PC-3 (cell line): ENCODE measurements around the gene FOXO6. TPM values are rescaled to one million over a fixed set of nuclear protein-coding genes. Genes with fewer than 3 reads are reported as not detected.

ENCODE experiments used
- ATAC-seq: fragments of 200-7000 bp; cut with Tn5 transposase; 2 replicates; pipeline ENCODE4 v1.9.1; 2020; ENCODE audit warnings: mild to moderate bottlenecking, moderate library complexity
- BruUV-seq: library from RNA; stranded (reverse); fragments of 400-500 nt; replicated peaks from 2 replicates; lab custom pipeline; 2021; lab: Mats Ljungman, UMichigan
- CTCF ChIA-PET: fragments of 300-600 bp; sonication (Branson Sonifier 250); formaldehyde crosslinking; loops from one replicate; lab custom pipeline; 2022; ENCODE audit warnings: antibody characterized with exemption; lab: Charles Lee
- POLR2A ChIA-PET: fragments of 300-600 bp; sonication (Branson Sonifier 250); formaldehyde crosslinking; loops from one replicate; lab custom pipeline; 2022; ENCODE audit warnings: antibody characterized with exemption; ENCODE audit not compliant: unreplicated experiment; lab: Charles Lee
- DNase-seq: peaks from one replicate; pipeline ENCODE4 v3.0.0-alpha.2; 2015
- H2AFZ ChIP-seq: fragments of 300-600 bp; sonication (generic); 2 replicates; pipeline ENCODE4 v1.6.0; 2016; ENCODE audit warnings: antibody characterized with exemption, low read length
- H3F3A ChIP-seq: fragments of 300-600 bp; sonication (generic); one replicate; pipeline ENCODE4 v1.6.0; 2017; ENCODE audit warnings: antibody characterized with exemption, low read length, control low read depth, mild to moderate bottlenecking; ENCODE audit not compliant: unreplicated experiment
- H3K27ac ChIP-seq: fragments of 300-600 bp; sonication (generic); 2 replicates; pipeline ENCODE4 v1.5.1; 2016; ENCODE audit warnings: mild to moderate bottlenecking, low read length
- H3K27me3 ChIP-seq: fragments of 300-600 bp; sonication (generic); 2 replicates; pipeline ENCODE4 v1.6.1; 2016; ENCODE audit warnings: low read length, mixed read lengths
- H3K36me3 ChIP-seq: fragments of 300-600 bp; sonication (generic); 2 replicates; pipeline ENCODE4 v1.6.1; 2016; ENCODE audit warnings: low read depth, mixed run types, low read length, mixed read lengths
- H3K4me1 ChIP-seq: fragments of 300-600 bp; sonication (generic); 2 replicates; pipeline ENCODE4 v1.5.1; 2016; ENCODE audit warnings: low read length; ENCODE audit not compliant: insufficient read depth
- H3K4me2 ChIP-seq: fragments of 300-600 bp; sonication (generic); 2 replicates; pipeline ENCODE4 v1.6.0; 2016; ENCODE audit warnings: low read length
- H3K4me3 ChIP-seq: fragments of 300-600 bp; sonication (generic); 2 replicates; pipeline ENCODE4 v1.5.1; 2016; ENCODE audit warnings: mild to moderate bottlenecking, low read length, mixed read lengths
- H3K79me2 ChIP-seq: fragments of 300-600 bp; sonication (generic); 2 replicates; pipeline ENCODE4 v1.6.1; 2017; ENCODE audit warnings: low read length, mixed read lengths
- H3K9ac ChIP-seq: fragments of 300-600 bp; sonication (generic); 2 replicates; pipeline ENCODE4 v1.6.0; 2016; ENCODE audit warnings: mild to moderate bottlenecking, low read length
- H3K9me2 ChIP-seq: fragments of 300-600 bp; sonication (generic); replicated peaks from 2 replicates; pipeline ENCODE4 v1.6.1; 2016; ENCODE audit warnings: mixed run types, low read length, mixed read lengths
- H3K9me3 ChIP-seq: fragments of 300-600 bp; sonication (generic); 2 replicates; pipeline ENCODE4 v1.6.1; 2016; ENCODE audit warnings: low read length, mixed read lengths
- H4K20me1 ChIP-seq: fragments of 300-600 bp; sonication (generic); 2 replicates; pipeline ENCODE4 v1.6.1; 2016; ENCODE audit warnings: low read length, mixed read lengths
- EZH2 ChIP-seq: fragments of 300-600 bp; sonication (generic); IDR thresholded peaks from one replicate; pipeline ENCODE4 v1.6.1; 2017; ENCODE audit warnings: antibody characterized with exemption, mild to moderate bottlenecking, low read length; ENCODE audit not compliant: unreplicated experiment
- EZH2phosphoT487 ChIP-seq: fragments of 300-600 bp; sonication (generic); IDR thresholded peaks from 2 replicates; pipeline ENCODE4 v1.6.1; 2018; ENCODE audit warnings: mild to moderate bottlenecking, antibody characterized with exemption, low read length, borderline replicate concordance
- intact Hi-C: fragments of 100-400 bp; cut with micrococcal nuclease; formaldehyde crosslinking; loops from 2 replicates; pipeline ENCODE4 v1.9.0; 2023
- total RNA-seq: library from RNA; depleted of rRNA; stranded (reverse); fragments of >200 nt; gene quantifications from 2 replicates; pipeline ENCODE4 v1.2.3, GENCODE V29; 2014
- TF ChIP-seq, protein P1 (sequence below): fragments of 300-600 bp; sonication (generic); conservative IDR thresholded peaks from 2 replicates; pipeline ENCODE4 v1.5.1; 2017; ENCODE audit warnings: antibody characterized with exemption, low read depth, mild to moderate bottlenecking, low read length

The FOXO6 gene
- total RNA-seq, 1 experiment from 2014 or later: 1.2 TPM

DNA sequence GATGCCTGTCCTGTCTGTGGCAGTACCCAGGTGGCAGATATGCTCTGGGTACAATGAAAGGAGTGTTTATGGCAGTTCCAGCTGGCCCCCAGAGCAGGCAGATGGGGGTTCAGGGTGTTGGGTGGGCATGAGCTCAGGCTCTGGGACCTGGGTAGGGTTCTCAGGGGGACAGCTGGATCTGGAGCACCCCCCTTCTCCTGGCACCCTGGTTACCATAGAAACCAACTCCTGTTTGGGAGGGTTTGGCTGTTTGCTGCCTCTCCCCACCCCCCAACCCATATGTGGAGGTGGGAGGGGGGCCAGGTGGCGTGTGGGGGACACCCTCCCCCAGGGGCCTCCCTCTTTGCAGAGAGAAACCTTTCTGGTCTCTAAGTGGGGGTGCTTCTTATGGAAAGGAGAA is 7.1 kb downstream of the FOXO6 start:
- Histone ChIP-seq H3K4me2 (no peak overlapping the region), H4K20me1 (no peaks in the 10 kb centered on the region), H2AFZ (no peak overlapping the region), H3K9me2 (no peaks in the 10 kb centered on the region), H3K9me3 (no peaks in the 10 kb centered on the region), H3K9ac (no peak overlapping the region), H3K27me3 (peaks cover 6% of the 10 kb centered on the region; the same call in 1 of the 2 replicates), H3K4me1 (peaks cover 12% of the 10 kb centered on the region; the same call in 1 of the 2 replicates), H3F3A (no peaks in the 10 kb centered on the region), H3K36me3 (no peaks in the 10 kb centered on the region), H3K27ac (no peak overlapping the region), H3K4me3 (no peak overlapping the region), H3K79me2 (no peaks in the 10 kb centered on the region)
- no peak for TF ChIP-seq EZH2phosphoT487
- TF ChIP-seq EZH2: no peak
- TF ChIP-seq, protein P1, sequence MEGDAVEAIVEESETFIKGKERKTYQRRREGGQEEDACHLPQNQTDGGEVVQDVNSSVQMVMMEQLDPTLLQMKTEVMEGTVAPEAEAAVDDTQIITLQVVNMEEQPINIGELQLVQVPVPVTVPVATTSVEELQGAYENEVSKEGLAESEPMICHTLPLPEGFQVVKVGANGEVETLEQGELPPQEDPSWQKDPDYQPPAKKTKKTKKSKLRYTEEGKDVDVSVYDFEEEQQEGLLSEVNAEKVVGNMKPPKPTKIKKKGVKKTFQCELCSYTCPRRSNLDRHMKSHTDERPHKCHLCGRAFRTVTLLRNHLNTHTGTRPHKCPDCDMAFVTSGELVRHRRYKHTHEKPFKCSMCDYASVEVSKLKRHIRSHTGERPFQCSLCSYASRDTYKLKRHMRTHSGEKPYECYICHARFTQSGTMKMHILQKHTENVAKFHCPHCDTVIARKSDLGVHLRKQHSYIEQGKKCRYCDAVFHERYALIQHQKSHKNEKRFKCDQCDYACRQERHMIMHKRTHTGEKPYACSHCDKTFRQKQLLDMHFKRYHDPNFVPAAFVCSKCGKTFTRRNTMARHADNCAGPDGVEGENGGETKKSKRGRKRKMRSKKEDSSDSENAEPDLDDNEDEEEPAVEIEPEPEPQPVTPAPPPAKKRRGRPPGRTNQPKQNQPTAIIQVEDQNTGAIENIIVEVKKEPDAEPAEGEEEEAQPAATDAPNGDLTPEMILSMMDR: no peak
- no peak for DNase-seq
- ATAC-seq: no peak
- ChIA-PET CTCF (no interaction called here), POLR2A (no interaction called here)
- intact Hi-C loops: no loop called here
- no TSS peak for BruUV-seq

DNA sequence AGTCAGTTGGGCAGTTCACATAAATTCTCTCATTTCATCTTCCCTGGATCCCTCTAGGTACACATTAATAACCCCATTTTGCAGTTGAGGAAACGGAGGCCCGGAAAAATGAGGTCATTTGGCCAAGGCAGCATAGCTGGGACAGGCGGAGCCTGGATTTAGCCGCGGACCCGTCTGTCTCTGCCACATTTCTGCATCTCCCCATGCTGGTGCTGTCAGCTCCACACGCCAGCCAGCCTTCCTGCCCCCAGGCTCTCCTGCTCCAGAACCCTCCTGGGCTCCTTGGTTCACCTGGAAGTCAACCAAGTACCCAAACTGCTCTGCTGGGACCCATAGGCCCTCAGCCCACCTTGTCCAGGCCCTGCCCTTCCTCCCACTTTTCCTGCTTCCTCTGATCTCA is 7.6 kb downstream of the FOXO6 start:
- Histone ChIP-seq H3K4me1 (peaks cover 12% of the 10 kb centered on the region; the same call in 1 of the 2 replicates), H3K9ac (no peak overlapping the region), H3F3A (no peaks in the 10 kb centered on the region), H4K20me1 (no peaks in the 10 kb centered on the region), H3K4me3 (no peak overlapping the region), H3K9me2 (no peaks in the 10 kb centered on the region), H3K9me3 (no peaks in the 10 kb centered on the region), H3K27ac (no peak overlapping the region), H2AFZ (no peak overlapping the region), H3K79me2 (no peaks in the 10 kb centered on the region), H3K4me2 (no peak overlapping the region), H3K27me3 (peaks cover 6% of the 10 kb centered on the region; the same call in 1 of the 2 replicates), H3K36me3 (no peaks in the 10 kb centered on the region)
- DNase-seq (no peak), ATAC-seq (no peak)
- CTCF ChIA-PET: no interaction called here
- POLR2A ChIA-PET: no interaction called here
- TF ChIP-seq, protein P1: no peak
- TF ChIP-seq EZH2 (no peak), EZH2phosphoT487 (no peak)
- intact Hi-C loops: no loop called here
- BruUV-seq: no TSS peak

DNA sequence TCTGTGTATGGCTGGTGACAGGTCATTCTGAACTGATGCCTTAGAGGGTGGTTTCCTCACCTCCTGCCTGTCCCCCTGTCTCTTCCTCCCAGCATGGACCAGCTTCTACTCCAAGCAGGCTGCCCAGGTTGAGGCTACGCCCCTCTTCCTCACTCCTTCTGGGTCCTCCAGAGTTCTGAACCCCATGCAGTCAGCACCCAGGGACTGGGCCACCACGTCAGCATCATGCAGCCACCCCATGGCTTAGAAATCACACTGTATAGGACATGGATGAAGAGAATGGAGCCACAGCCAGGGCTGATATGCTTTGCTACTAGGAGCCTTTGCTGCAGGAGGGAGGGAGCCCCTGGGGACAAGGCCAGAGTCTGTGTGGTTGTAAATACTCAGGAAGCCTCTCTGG is 8.3 kb downstream of the FOXO6 start:
- Histone ChIP-seq H3K4me1 (peaks cover 12% of the 10 kb centered on the region; the same call in 1 of the 2 replicates), H4K20me1 (no peaks in the 10 kb centered on the region), H3K27ac (no peak overlapping the region), H2AFZ (no peak overlapping the region), H3K36me3 (no peaks in the 10 kb centered on the region), H3F3A (no peaks in the 10 kb centered on the region), H3K27me3 (peaks cover 6% of the 10 kb centered on the region; the same call in 1 of the 2 replicates), H3K9me2 (no peaks in the 10 kb centered on the region), H3K4me3 (no peak overlapping the region), H3K79me2 (no peaks in the 10 kb centered on the region), H3K4me2 (no peak overlapping the region), H3K9me3 (no peaks in the 10 kb centered on the region), H3K9ac (no peak overlapping the region)
- POLR2A ChIA-PET: no interaction called here
- no peak for ATAC-seq
- DNase-seq: no peak
- intact Hi-C loops: no loop called here
- no TSS peak for BruUV-seq
- CTCF ChIA-PET: no interaction called here
- TF ChIP-seq, protein P1: no peak
